Sigmoid colon (tissue), 7 donors: ENCODE data around the gene SYNJ2. TPM values are rescaled to one million over a fixed set of nuclear protein-coding genes. Genes with fewer than 3 reads are reported as not detected.

Experiments used
- DNase-seq: peaks from one replicate; pipeline ENCODE4 v3.0.0-alpha.2; 2019
- H3K27ac ChIP-seq, 4 donors: fragments of 200-600 bp; sonication (generic); one replicate each; pipeline ENCODE4 v1.5.1; 2016 to 2019; ENCODE audit warnings: mild to moderate bottlenecking in 1 of 4
- H3K27me3 ChIP-seq, 3 donors: fragments of 200-600 bp; sonication (generic); one replicate each; pipeline ENCODE4 v1.5.1; 2019; ENCODE audit warnings: mild to moderate bottlenecking in 1 of 3
- H3K36me3 ChIP-seq, 4 donors: fragments of 200-600 bp; sonication (generic); one replicate each; pipeline ENCODE4 v1.5.1; 2016 to 2019
- H3K4me1 ChIP-seq, 4 donors: fragments of 200-600 bp; sonication (generic); one replicate each; pipeline ENCODE4 v1.5.1; 2017 to 2019
- H3K4me3 ChIP-seq, 4 donors: fragments of 200-600 bp; sonication (generic); one replicate each; pipeline ENCODE4 v1.5.1; 2017 to 2019; ENCODE audit warnings: mild to moderate bottlenecking in 2 of 4, moderate library complexity in 1 of 4
- H3K9me3 ChIP-seq, 4 donors: fragments of 200-600 bp in 3 of 4; sonication (generic) in 3 of 4; one replicate each; pipeline versions ENCODE4 v1.5.1 to v1.6.1; 2013 to 2019
- EP300 ChIP-seq, 4 donors: sonication (generic); formaldehyde crosslinking; IDR thresholded peaks; one replicate each; pipeline ENCODE4 v1.6.1; 2017; ENCODE audit warnings: antibody characterized with exemption in 4 of 4
- POLR2A ChIP-seq, 2 donors: fragments of 450-650 bp; IDR thresholded peaks; one replicate each; pipeline ENCODE4 v1.6.1; 2016; ENCODE audit warnings: antibody characterized with exemption in 2 of 2, mild to moderate bottlenecking in 2 of 2, moderate library complexity in 2 of 2
- POLR2AphosphoS5 ChIP-seq, 4 donors: sonication (generic); formaldehyde crosslinking; IDR thresholded peaks; one replicate each; pipeline ENCODE4 v1.6.1; 2017; ENCODE audit warnings: antibody characterized with exemption in 4 of 4
- WGBS, 2 donors: extraction: QIAGEN DNeasy Blood & Tissue Kit; methylation state at CpG; one replicate each; pipeline ENCODE4 v1.1.7; 2013; 5-methylcytosine and 5-hydroxymethylcytosine counted together
- intact Hi-C: fragments of 100-400 bp; cut with DNase I; formaldehyde crosslinking; loops from one replicate; pipeline ENCODE4 v1.15.1; 2023
- polyA plus RNA-seq, 3 donors: library from polyadenylated mRNA; stranded (reverse); fragments of 200-250 nt; gene quantifications; one replicate each; pipeline ENCODE4 v1.2.3, GENCODE V29; 2013
- total RNA-seq, 4 donors: library from RNA; depleted of rRNA; stranded (reverse); fragments of >200 nt; gene quantifications; one replicate each; pipeline ENCODE4 v1.1.0, GENCODE V29; 2016
- TF ChIP-seq, protein P1 (sequence below), 4 experiments: fragments of 450-650 bp in 3 of 4; fragments of 200-600 bp in 1 of 4; IDR thresholded peaks; one replicate each; pipeline ENCODE4 v1.5.1; 2016 to 2019; ENCODE audit warnings: antibody characterized with exemption in 4 of 4, mild to moderate bottlenecking in 3 of 4, moderate library complexity in 2 of 4
- donor health status: healthy with polysubstance abuse.
- donor health status: Bipolar disorder and iron deficiency.
- donor health status: healthy.

SYNJ2 gene
- total and polyA plus RNA-seq, 7 donors = 8.7 to 22.9 (median 12.9) TPM

DNA sequence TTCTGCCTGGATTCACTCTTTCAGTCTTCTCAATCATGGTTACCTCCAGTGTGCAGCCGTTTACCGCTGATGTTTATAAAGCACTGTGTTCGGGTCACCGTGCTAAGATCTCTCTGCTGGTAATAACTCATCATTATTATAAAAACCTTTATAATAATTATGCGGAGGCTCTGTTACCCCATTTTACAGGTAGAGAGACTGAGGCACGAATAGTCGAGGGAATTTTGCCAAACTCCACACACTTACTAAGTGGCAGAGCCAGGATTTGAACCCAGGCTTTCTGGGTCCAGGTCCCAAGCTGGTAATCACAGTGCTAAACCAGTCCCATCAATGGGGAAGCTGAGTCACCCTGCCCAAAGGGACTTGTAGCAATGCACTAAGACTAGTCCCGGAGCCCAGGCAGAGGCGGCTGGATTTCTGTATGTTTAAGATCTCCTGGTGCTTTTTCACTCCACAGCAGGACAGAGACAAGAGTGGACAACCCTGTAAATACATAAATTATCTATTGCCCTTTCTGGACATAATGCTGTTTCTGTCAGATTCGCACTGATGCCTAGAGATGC, 48.1 kb downstream of the SYNJ2 start:
- H3K27me3 ChIP-seq = no peaks in the 10 kb centered on the region
- intact Hi-C loops = no loop called here
- H3K36me3 ChIP-seq = peaks cover 0 to 13% (median 0%) of the 10 kb centered on the region in 4 donors
- H3K4me3 ChIP-seq = no peak overlapping the region
- TF ChIP-seq POLR2AphosphoS5 (IDR thresholded peaks at IDR 0.05) (no peak), EP300 (IDR thresholded peaks at IDR 0.05) (no peak)
- DNase-seq = peak; percentile 60
- WGBS, 2 donors = 96% methylated on average over 10 of the region's 10 CpGs
- peak overlapping the region in 1 of 4 donors; percentile 43 for H3K27ac ChIP-seq
- H3K4me1 ChIP-seq = peaks cover 0 to 61% (median 53%) of the 10 kb centered on the region in 4 donors
- no peaks in the 10 kb centered on the region for H3K9me3 ChIP-seq

DNA sequence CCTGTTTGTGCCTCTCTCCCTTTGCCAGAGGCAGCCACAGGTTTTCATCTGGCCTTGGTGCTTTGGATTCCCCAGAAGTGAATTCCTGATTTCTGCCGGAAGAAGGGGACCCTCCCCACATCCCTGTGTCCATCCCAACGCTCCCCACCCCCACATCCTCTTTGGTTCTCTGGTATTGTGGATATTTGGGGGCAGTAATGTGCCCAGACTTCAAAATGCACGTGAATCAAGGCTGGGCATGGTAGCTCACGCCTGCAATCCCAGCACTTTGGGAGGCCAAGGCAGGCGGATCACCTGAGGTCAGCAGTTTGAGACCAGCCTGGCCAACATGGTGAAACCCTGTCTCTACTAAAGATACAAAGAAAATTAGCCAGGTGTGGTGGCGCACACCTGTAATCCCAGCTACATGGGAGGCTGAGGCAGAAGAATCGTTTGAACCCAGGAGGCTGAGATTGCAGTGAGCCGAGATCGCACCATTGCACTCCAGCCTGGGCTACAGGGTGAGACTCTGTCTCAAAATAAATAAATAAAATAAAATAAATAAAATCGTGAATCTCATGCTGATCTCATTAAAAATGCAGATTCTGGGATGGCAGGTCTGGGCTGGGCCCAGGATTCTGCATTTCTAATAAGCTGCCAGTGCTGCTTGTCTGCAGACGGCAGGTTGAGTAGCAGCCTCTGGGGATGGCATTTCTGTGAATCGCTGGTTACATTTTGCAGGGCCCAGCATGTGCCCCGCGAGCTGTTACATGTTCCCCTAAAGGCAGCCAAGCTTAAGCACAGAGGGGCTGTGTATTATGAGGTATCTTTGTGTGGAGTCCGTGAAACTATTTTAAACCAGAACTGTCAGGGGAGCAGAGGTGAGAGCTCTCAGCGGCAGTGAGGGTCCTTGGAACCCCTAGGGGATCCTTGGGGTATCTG, 49.0 kb downstream of the SYNJ2 start:
- peak overlapping the region in 3 of 4 donors; percentile 44 to 62 (median 49) for H3K27ac ChIP-seq
- no peaks in the 10 kb centered on the region for H3K27me3 ChIP-seq
- H3K9me3 ChIP-seq = no peaks in the 10 kb centered on the region
- 88 to 91% methylated on average over 16 of the region's 16 CpGs for WGBS, 2 donors
- no peak for TF ChIP-seq POLR2AphosphoS5 (IDR thresholded peaks at IDR 0.05)
- TF ChIP-seq POLR2A (IDR thresholded peaks at IDR 0.05) = no peak
- TF ChIP-seq, protein P1, sequence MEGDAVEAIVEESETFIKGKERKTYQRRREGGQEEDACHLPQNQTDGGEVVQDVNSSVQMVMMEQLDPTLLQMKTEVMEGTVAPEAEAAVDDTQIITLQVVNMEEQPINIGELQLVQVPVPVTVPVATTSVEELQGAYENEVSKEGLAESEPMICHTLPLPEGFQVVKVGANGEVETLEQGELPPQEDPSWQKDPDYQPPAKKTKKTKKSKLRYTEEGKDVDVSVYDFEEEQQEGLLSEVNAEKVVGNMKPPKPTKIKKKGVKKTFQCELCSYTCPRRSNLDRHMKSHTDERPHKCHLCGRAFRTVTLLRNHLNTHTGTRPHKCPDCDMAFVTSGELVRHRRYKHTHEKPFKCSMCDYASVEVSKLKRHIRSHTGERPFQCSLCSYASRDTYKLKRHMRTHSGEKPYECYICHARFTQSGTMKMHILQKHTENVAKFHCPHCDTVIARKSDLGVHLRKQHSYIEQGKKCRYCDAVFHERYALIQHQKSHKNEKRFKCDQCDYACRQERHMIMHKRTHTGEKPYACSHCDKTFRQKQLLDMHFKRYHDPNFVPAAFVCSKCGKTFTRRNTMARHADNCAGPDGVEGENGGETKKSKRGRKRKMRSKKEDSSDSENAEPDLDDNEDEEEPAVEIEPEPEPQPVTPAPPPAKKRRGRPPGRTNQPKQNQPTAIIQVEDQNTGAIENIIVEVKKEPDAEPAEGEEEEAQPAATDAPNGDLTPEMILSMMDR (IDR thresholded peaks at IDR 0.05) = no peak
- no peak for TF ChIP-seq EP300 (IDR thresholded peaks at IDR 0.05)
- peak; percentile 59 for DNase-seq
- H3K4me3 ChIP-seq = no peak overlapping the region
- intact Hi-C loops = no loop called here
- H3K4me1 ChIP-seq = peaks cover 0 to 61% (median 53%) of the 10 kb centered on the region in 4 donors
- H3K36me3 ChIP-seq = peaks cover 0 to 13% (median 0%) of the 10 kb centered on the region in 4 donors

DNA sequence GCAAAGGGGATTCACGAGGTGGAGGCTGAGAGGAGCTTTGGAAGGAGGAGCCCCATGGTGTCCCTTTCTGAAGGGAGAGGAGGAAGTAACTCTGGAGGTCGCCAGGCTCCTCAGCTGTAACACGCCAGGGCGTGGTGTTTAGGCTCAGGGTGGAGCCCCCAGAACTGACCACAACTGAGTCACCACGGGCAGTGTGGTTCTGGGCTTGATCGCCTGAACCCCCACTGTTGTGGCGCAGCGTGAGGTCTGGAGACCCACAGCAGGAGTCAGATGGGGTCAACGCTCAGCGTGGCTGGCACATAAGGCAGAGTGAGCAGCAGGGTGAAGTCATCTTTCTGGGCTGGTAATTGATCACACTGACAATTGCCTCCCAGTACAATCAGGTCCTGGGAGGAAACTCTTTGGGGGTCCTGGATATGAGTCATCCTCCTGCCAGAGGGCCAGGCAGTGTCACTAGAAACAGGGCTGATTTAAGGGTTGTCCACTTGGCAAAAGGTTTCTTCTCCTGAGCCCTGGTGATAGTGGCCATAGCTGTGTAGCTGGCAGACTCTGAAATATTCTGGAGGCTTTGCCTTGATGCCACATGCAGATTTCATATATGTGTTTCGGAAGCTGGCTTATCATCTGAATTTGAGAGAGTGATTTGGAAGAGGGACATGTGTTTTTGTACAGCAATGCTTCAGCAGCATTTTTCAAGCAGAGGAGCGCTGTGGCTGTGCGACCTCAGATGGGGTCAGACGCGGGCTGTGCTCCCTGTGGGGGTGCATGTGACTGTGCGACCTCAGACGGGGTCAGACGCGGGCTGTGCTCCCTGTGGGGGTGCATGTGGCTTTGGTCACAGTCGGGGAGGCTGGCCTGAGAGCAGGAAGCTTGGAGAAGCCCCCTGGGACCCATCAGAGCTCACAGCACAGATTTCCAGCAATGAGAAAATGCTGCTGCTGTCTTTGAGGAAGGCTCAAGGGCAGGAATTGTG, 50.0 kb downstream of the SYNJ2 start:
- intact Hi-C loops = no loop called here
- Histone ChIP-seq H3K36me3 (peaks cover 0 to 13% (median 0%) of the 10 kb centered on the region in 4 donors), H3K9me3 (no peaks in the 10 kb centered on the region), H3K27me3 (no peaks in the 10 kb centered on the region), H3K4me1 (peaks cover 0 to 51% (median 44%) of the 10 kb centered on the region in 4 donors), H3K27ac (peak overlapping the region; percentile 6 to 62 (median 46)), H3K4me3 (no peak overlapping the region)
- peak; percentile 74 for DNase-seq
- 51 to 67% methylated on average over 20 of the region's 20 CpGs for WGBS, 2 donors
- TF ChIP-seq EP300 (IDR thresholded peaks at IDR 0.05) = no peak
- TF ChIP-seq POLR2A (IDR thresholded peaks at IDR 0.05) = no peak
- peak in 1 of 4 donors; percentile 44 for TF ChIP-seq POLR2AphosphoS5 (IDR thresholded peaks at IDR 0.05)

DNA sequence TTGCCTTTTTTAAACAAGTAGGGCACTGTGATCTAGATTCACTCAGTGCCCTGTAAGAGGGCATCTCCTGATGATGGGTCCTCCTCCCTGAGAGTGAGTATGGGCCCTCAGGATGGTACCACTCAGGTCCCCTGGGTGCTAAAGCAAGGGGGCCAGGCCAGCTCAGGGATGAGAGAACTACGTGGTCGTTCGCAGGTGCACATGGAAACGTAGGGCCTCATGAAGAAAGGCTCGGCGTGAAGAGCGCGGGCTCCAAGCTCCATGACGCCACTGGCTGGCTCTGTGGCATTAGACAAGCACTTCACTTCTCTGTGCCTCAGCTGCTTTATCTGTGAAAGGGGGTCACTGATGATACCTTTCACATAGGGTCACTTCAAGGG, 50.7 kb downstream of the SYNJ2 start:
- Histone ChIP-seq H3K27ac (peak overlapping the region in 3 of 4 donors; percentile 44 to 62 (median 49)), H3K36me3 (peaks cover 0 to 13% (median 0%) of the 10 kb centered on the region in 4 donors), H3K9me3 (no peaks in the 10 kb centered on the region), H3K27me3 (no peaks in the 10 kb centered on the region), H3K4me3 (no peak overlapping the region), H3K4me1 (peaks cover 0 to 44% (median 37%) of the 10 kb centered on the region in 4 donors)
- peak; percentile 60 for DNase-seq
- 92 to 94% methylated on average over 9 of the region's 9 CpGs for WGBS, 2 donors
- no peak for TF ChIP-seq POLR2AphosphoS5 (IDR thresholded peaks at IDR 0.05)
- TF ChIP-seq POLR2A (IDR thresholded peaks at IDR 0.05) = no peak
- TF ChIP-seq, protein P1 (IDR thresholded peaks at IDR 0.05) = no peak
- no peak for TF ChIP-seq EP300 (IDR thresholded peaks at IDR 0.05)
- intact Hi-C loops = no loop called here

DNA sequence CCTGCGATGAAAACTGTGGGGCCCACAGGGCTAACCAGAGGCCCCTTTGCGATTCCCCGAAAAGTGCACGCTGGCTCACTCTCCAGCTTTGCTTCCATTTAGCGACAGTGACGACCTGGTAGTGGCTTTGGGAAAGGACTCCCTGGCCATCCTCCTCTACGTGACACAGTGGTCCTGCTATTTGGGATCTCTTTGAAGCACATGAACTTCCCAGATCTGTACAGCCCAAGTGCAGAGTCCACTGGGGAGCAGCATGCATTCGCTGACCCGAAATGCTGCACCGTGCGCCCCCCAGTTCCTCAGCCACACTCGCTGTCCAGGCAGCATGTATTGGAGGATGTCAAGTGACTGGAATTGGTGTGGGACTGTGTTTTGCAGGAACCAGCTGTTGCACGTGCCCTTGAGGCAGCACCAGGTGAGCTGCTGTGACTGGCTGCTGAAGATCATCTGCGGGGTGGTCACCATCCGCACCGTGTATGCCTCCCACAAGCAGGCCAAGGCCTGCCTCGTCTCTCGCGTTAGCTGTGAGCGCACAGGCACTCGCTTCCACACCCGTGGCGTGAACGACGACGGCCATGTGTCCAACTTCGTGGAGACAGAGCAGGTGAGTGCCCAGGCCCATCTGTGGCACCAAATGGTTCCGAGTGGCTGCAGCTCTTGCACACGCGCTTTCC, 51.6 kb downstream of the SYNJ2 start:
- WGBS, 2 donors = 95 to 96% methylated on average over 30 of the region's 30 CpGs
- no peaks in the 10 kb centered on the region for H3K27me3 ChIP-seq
- peaks cover 0 to 35% (median 28%) of the 10 kb centered on the region in 4 donors for H3K4me1 ChIP-seq
- DNase-seq = peak; percentile 44
- TF ChIP-seq EP300 (IDR thresholded peaks at IDR 0.05) = no peak
- TF ChIP-seq POLR2AphosphoS5 (IDR thresholded peaks at IDR 0.05) = no peak
- TF ChIP-seq, protein P1 (IDR thresholded peaks at IDR 0.05) = no peak
- TF ChIP-seq POLR2A (IDR thresholded peaks at IDR 0.05) = no peak
- no peak overlapping the region for H3K4me3 ChIP-seq
- intact Hi-C loops = no loop called here
- H3K36me3 ChIP-seq = peaks cover 0 to 13% (median 0%) of the 10 kb centered on the region in 4 donors
- H3K27ac ChIP-seq = peak overlapping the region; percentile 27 to 72 (median 55)
- H3K9me3 ChIP-seq = no peaks in the 10 kb centered on the region
